ENCODE results near the gene IRF1.
A peak's percentile ranks its signal among the peaks of the same experiment; 100 is the strongest.

The IRF1 gene

DNA sequence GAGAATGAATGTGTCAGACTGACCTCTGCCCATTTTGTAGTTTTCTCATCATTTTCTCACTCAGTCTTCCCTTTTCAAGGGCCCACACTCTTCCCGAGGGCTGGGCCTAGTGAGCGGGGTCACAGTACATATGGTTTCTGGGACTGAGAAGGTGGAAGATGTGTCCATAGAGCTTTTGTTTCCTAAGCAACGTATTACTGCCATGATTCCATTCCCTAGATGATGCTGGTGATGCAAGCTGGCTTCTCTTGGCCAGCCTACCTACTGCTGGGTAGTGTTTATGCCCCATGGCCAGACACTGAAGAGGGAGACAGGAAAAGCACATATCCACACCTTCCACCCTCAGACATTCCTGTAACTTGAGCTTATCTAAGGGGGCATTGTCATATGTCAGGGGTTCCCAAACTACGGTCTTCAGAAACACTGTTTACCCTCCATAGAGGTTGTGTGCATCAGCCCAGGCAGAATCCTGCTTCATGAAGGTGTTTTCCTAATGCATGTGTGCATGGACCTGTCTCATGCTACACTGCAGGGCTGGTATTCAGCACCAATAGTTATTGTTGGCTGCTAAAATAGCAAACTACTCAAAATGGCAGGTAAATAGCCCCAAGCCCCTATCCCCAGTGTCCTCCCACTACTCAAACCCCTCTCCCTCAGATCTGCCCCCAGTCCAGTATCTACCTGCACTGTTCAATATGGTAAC, 9.5 kb downstream of the IRF1 start:
- DNase-seq (ENCODE audit: low read depth) = no peak
- TF ChIP-seq, protein P1, sequence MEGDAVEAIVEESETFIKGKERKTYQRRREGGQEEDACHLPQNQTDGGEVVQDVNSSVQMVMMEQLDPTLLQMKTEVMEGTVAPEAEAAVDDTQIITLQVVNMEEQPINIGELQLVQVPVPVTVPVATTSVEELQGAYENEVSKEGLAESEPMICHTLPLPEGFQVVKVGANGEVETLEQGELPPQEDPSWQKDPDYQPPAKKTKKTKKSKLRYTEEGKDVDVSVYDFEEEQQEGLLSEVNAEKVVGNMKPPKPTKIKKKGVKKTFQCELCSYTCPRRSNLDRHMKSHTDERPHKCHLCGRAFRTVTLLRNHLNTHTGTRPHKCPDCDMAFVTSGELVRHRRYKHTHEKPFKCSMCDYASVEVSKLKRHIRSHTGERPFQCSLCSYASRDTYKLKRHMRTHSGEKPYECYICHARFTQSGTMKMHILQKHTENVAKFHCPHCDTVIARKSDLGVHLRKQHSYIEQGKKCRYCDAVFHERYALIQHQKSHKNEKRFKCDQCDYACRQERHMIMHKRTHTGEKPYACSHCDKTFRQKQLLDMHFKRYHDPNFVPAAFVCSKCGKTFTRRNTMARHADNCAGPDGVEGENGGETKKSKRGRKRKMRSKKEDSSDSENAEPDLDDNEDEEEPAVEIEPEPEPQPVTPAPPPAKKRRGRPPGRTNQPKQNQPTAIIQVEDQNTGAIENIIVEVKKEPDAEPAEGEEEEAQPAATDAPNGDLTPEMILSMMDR (IDR thresholded peaks at IDR 0.05; ENCODE audit: low read depth, low read length, missing control alignments) = no peak
- no peak overlapping the region for H3K4me3 ChIP-seq (ENCODE audit: low read depth, low read length)

DNA sequence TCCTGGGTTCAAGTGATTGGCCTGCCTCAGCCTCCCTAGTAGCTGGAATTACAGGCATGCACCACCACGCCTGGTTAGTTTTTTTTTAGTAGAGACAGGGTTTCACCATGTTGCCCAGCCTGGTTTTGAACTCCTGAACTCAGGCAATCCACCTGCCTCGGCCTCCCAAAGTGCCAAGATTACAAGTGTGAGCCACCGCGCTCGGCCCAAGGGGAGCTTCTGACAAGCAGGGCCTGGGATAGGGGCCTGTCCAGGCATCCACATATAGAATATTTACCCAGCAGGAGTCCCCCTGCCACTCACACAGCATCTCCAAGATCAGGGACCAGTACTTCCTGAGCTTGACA, 10.1 kb downstream of the IRF1 start:
- TF ChIP-seq, protein P1 (IDR thresholded peaks at IDR 0.05; ENCODE audit: low read depth, low read length, missing control alignments) = no peak
- DNase-seq (ENCODE audit: low read depth) = no peak

DNA sequence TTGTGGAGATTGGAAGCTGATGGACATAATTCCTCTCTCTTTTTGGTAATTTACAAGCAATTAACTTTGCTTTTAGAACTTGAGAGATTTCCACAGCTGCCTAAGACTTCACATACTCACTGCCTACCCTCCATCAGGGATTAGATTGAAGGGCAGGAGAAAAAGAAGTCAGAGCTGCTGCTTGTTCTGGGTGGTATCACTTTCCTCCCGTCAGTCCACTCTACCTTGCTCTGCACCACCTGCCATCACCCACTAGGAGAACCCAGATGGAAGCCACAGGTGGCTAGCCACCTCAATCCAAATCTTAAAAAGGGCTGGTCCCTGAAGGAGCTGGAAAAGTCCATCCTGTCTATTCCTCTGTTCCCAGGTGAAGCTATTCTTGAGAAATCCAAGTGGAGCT, 10.5 kb downstream of the IRF1 start:
- no peak for DNase-seq (ENCODE audit: low read depth)
- H3K4me3 ChIP-seq (ENCODE audit: low read depth, low read length) = no peak overlapping the region
- TF ChIP-seq, protein P1 (IDR thresholded peaks at IDR 0.05; ENCODE audit: low read depth, low read length, missing control alignments) = peak; percentile 28

More for the DNA sequence above, 10.1 kb downstream of the IRF1 start:
- H3K4me3 ChIP-seq (ENCODE audit: low read depth, low read length) = no peak overlapping the region

DNA sequence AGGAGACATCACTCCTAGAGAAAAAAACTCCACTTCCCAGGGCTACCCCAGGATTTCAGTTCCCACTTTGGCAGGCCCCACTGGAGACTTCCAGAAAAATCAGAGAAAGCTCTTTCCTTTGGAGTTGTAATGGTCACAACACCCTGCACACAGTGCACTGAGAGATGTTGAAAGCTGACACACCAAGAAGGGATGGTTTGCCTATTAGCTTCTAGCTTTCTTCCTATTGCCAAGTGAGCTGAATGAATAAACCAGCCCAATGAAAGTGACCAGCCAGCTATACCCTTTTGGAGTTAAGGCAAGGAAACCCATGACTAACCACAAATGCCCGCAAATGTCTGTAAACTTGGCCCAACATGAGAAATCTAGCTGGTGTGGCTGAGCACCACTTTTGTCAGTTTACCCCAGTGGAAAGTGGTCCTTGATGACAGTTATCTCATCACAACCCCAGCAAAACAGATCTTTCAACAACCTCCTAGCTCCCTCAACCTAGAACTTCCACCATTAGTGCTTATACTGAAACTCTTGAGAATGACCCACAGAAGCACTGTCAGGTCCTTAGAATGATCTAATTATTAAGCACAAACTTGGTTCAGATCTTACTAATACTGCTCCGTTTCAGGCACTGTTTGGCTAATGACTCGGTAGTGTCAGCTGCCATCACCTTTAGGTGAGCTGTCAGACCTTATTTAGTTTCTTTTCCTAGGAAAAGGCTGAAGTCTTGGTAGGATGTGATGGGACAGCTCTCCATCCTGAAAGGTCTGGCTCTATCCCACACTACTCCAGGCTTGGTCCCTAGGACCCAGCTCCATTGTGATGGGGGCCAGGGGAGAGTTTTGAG, 11.2 kb downstream of the IRF1 start:
- H3K4me3 ChIP-seq (ENCODE audit: low read depth, low read length) = no peak overlapping the region
- no peak for DNase-seq (ENCODE audit: low read depth)
- TF ChIP-seq, protein P1 (IDR thresholded peaks at IDR 0.05; ENCODE audit: low read depth, low read length, missing control alignments) = no peak

DNA sequence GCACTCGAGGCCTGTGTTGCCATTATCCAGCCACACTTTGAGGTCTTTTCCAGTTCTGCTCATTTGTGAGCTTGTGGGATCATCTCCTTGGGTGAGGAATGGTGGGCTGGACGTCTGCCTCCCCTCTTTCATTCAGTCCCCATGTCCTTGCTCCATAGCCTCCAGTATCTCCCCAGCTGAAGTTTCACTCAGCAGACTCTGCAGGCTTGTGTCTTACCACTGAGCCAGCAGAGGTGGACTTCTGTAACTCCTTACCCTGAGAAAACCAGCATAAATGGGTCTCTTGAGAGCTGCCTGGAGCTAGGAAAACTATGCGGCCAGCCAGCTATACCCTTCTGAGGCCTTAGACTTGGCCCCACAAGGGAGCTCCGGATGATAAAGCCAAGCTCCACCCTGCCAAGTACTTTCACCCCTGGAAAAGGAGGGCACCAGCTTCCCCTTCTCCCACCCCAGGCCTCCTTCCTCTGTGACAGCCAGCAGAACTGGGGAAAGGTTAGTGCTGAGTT, 12.2 kb downstream of the IRF1 start:
- H3K4me3 ChIP-seq (ENCODE audit: low read depth, low read length) = no peak overlapping the region
- TF ChIP-seq, protein P1 (IDR thresholded peaks at IDR 0.05; ENCODE audit: low read depth, low read length, missing control alignments) = no peak
- DNase-seq (ENCODE audit: low read depth) = no peak

DNA sequence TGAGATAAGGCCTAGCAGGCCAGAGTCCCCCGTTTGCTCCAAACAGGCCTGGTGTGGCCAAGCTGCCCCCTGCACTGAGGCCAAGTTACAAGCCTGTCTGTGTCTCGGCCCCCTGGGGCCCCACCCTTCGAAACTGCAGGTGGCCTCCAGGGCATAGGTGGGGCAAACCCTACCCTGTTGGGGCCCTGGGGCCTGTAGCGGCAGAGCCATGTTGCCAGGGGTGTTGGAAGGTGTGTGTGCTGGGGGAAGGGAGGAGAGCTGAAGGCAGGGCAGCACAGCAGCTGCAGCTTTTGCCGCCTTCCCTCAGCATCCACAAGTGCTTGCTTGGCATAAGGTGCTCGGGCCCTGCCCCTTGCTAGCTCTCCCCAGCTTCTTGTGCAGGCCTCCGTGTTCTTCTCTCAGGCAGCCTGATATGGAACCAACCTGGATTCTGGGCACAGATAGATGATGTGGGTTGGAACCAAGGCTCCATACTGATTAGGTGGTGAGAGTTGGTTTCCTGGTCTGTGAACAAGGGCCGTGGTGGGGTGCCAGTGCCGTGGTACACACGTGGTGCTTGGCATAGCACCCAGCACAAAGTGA, 12.7 kb downstream of the IRF1 start:
- DNase-seq (ENCODE audit: low read depth) = no peak
- TF ChIP-seq, protein P1 (IDR thresholded peaks at IDR 0.05; ENCODE audit: low read depth, low read length, missing control alignments) = no peak
- no peak overlapping the region for H3K4me3 ChIP-seq (ENCODE audit: low read depth, low read length)

All from GM12864 (cell line).